Lower leg skin (tissue), 4 donors: ENCODE results near the gene STK38L. TPM values are rescaled to one million over a fixed set of nuclear protein-coding genes. Genes with fewer than 3 reads are reported as not detected.

Experiments
- DNase-seq, 2 donors: peaks; one replicate each; pipeline ENCODE4 v3.0.0-alpha.2; 2019; ENCODE audit warnings: low spot score in 2 of 2
- H3K4me3 ChIP-seq: fragments of 200-600 bp; sonication (generic); 2 replicates; pipeline ENCODE4 v1.5.1; 2017; ENCODE audit warnings: mild to moderate bottlenecking, low read depth; ENCODE audit not compliant: poor library complexity, severe bottlenecking
- CTCF ChIP-seq, 3 donors: fragments of 450-650 bp; IDR thresholded peaks; one replicate each; pipeline ENCODE4 v1.5.1; 2016; ENCODE audit warnings: antibody characterized with exemption in 3 of 3, mild to moderate bottlenecking in 3 of 3, moderate library complexity in 2 of 3
- POLR2A ChIP-seq, 2 donors: fragments of 450-650 bp; IDR thresholded peaks; one replicate each; pipeline ENCODE4 v1.6.1; 2016 to 2017; ENCODE audit warnings: antibody characterized with exemption in 2 of 2, mild to moderate bottlenecking in 1 of 2, moderate library complexity in 1 of 2
- WGBS, 2 donors: methylation state at CpG; one replicate each; pipeline ENCODE4 v1.1.5; 2018; 5-methylcytosine and 5-hydroxymethylcytosine counted together
- intact Hi-C: fragments of 100-400 bp; cut with DNase I; formaldehyde crosslinking; loops from one replicate; pipeline ENCODE4 v1.15.0; 2023; ENCODE audit warnings: low total_unique reads
- total RNA-seq, 4 donors: library from RNA; depleted of rRNA; stranded (reverse); fragments of >200 nt; gene quantifications; one replicate each; pipeline ENCODE4 v1.1.0, GENCODE V29; 2016

The STK38L gene
- total RNA-seq, 4 donors from 2014 or later, result 19.1 to 39.2 (median 27.1) TPM

DNA sequence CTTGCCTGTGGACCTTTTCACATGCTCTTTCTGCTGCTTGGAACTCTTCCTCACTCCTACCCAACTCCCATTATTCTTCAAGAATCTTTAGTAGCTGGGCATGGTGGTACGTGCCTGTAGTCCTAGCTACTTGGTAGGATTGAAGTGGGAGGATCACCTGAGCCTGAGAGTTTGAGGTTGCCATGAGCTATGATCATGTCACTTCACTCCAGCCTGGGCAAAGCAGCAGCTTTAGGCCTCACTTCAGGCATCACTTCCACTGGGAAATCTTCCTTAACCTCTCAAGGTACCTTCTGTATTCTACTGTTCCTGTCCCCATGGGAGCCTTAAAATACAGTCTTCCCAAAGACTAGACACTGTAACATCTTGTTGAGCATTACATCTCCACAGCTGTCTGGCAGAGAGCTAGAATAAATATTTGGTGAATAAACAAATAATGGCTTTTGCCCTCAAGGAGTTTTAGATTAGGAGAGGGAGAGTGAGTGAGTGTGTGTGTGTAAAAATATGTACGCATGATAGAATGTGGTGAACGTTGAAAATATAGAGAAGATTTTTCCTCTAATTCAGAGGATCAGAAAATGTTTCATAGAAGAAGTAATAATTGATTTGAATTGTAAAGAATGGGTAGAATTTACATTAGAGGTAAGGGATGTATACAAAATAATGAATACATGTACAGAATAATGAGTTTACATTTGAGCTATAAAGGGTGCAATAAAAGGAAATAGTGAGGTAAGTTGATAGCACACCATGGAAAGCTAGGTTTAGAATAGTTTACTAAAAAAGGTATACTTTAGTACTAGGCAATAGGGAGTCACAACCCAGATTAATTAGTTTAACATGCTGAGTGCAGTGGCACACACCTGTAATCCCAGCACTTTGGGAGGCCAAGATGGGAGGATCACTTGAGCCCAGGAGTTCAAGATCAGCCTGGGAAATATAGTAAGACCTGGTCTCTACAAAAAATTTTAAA is 59.3 kb downstream of the STK38L start:
- no peak for TF ChIP-seq POLR2A (IDR thresholded peaks at IDR 0.05)
- TF ChIP-seq CTCF (IDR thresholded peaks at IDR 0.05), result no peak
- 64 to 66% methylated on average over 3 of the region's 3 CpGs for WGBS, 2 donors
- intact Hi-C loops, result no loop called here
- H3K4me3 ChIP-seq, result no peak overlapping the region
- DNase-seq, result no peak

DNA sequence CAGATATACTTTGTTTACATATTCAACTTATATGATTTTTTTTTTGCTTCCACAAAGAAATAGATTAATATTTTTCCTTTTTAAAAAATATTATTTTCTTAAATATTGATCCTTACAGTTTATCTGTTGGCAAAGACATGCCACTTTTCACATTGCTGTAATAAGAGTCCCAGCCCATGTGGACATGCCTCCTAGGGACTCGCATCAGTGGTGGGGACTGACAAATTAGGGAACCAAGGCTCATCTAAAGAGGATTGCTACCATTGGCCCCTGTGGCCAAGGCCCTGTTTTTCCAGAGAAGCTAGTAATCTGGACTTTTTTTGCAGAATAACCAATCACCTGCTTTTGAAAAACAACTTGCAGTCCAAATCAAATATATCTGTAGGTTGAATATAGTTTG is 60.8 kb downstream of the STK38L start:
- H3K4me3 ChIP-seq, result no peak overlapping the region
- DNase-seq, result no peak
- TF ChIP-seq POLR2A (IDR thresholded peaks at IDR 0.05), result no peak
- no peak for TF ChIP-seq CTCF (IDR thresholded peaks at IDR 0.05)
- 55 to 79% methylated on average over 1 of the region's 1 CpG for WGBS, 2 donors
- intact Hi-C loops, result loop anchor here (5.0 kb wide), 1 partner anchor 288 kb away; no protein-coding TSS in a partner anchor

GRCh38 chr12:27305673-27306456 is 61.8 kb downstream of the STK38L start:
- DNase-seq, result no peak
- WGBS, 2 donors, result 81 to 93% methylated on average over 1 of the region's 1 CpG
- TF ChIP-seq POLR2A (IDR thresholded peaks at IDR 0.05) (no peak), CTCF (IDR thresholded peaks at IDR 0.05) (no peak)
- intact Hi-C loops, result loop anchor here (5.0 kb wide), 1 partner anchor 289 kb away; no protein-coding TSS in a partner anchor
- no peak overlapping the region for H3K4me3 ChIP-seq

GRCh38 chr12:27309293-27309994 is 65.4 kb downstream of the STK38L start:
- no peak for DNase-seq
- 87 to 100% methylated on average over 2 of the region's 2 CpGs for WGBS, 2 donors
- TF ChIP-seq POLR2A (IDR thresholded peaks at IDR 0.05) (no peak), CTCF (IDR thresholded peaks at IDR 0.05) (no peak)
- intact Hi-C loops, result loop anchor here (5.0 kb wide), 1 partner anchor 292 kb away; no protein-coding TSS in a partner anchor
- H3K4me3 ChIP-seq, result no peak overlapping the region

GRCh38 chr12:27309995-27310315 is 65.9 kb downstream of the STK38L start:
- 96 to 100% methylated on average over 1 of the region's 1 CpG for WGBS, 2 donors
- TF ChIP-seq CTCF (IDR thresholded peaks at IDR 0.05) (no peak), POLR2A (IDR thresholded peaks at IDR 0.05) (no peak)
- no peak overlapping the region for H3K4me3 ChIP-seq
- intact Hi-C loops, result loop anchor here (5.0 kb wide), 1 partner anchor 293 kb away; no protein-coding TSS in a partner anchor
- no peak for DNase-seq
